Measurements from ENCODE around the gene RNF25.

Gene RNF25

GRCh38 chr2:218708086-218708485 is 36.3 kb upstream of the RNF25 start:
- no peak for TF ChIP-seq CTCF (IDR thresholded peaks at IDR 0.05; ENCODE audit: control insufficient read depth, insufficient read depth, low read depth, low read length, missing control alignments)
- DNase-seq (ENCODE audit: low read depth) = no peak

GRCh38 chr2:218703341-218703740 is 31.5 kb upstream of the RNF25 start:
- DNase-seq (ENCODE audit: low read depth) = no peak
- no peak overlapping the region for H3K4me3 ChIP-seq (ENCODE audit: control insufficient read depth, low read depth, low read length)
- no peak for TF ChIP-seq CTCF (IDR thresholded peaks at IDR 0.05; ENCODE audit: control insufficient read depth, insufficient read depth, low read depth, low read length, missing control alignments)

More at GRCh38 chr2:218708086-218708485, 36.3 kb upstream of the RNF25 start:
- H3K4me3 ChIP-seq (ENCODE audit: control insufficient read depth, low read depth, low read length) = no peak overlapping the region

- H3K4me3 ChIP-seq (ENCODE audit: control insufficient read depth, low read depth, low read length) = no peak overlapping the region
- no peak for DNase-seq (ENCODE audit: low read depth)
- no peak for TF ChIP-seq CTCF (IDR thresholded peaks at IDR 0.05; ENCODE audit: control insufficient read depth, insufficient read depth, low read depth, low read length, missing control alignments)
These were observed 30.0 kb upstream of the RNF25 start for GRCh38 chr2:218701806-218702205.

- no peak overlapping the region for H3K4me3 ChIP-seq (ENCODE audit: control insufficient read depth, low read depth, low read length)
- TF ChIP-seq CTCF (IDR thresholded peaks at IDR 0.05; ENCODE audit: control insufficient read depth, insufficient read depth, low read depth, low read length, missing control alignments) = no peak
- no peak for DNase-seq (ENCODE audit: low read depth)
These were observed 27.1 kb upstream of the RNF25 start for GRCh38 chr2:218698885-218699284.

GRCh38 chr2:218694405-218695145 is 22.8 kb upstream of the RNF25 start:
- no peak for TF ChIP-seq CTCF (IDR thresholded peaks at IDR 0.05; ENCODE audit: control insufficient read depth, insufficient read depth, low read depth, low read length, missing control alignments)
- H3K4me3 ChIP-seq (ENCODE audit: control insufficient read depth, low read depth, low read length) = no peak overlapping the region
- DNase-seq (ENCODE audit: low read depth) = no peak

GRCh38 chr2:218691234-218691633 is 19.4 kb upstream of the RNF25 start:
- no peak for TF ChIP-seq CTCF (IDR thresholded peaks at IDR 0.05; ENCODE audit: control insufficient read depth, insufficient read depth, low read depth, low read length, missing control alignments)
- DNase-seq (ENCODE audit: low read depth) = no peak
- no peak overlapping the region for H3K4me3 ChIP-seq (ENCODE audit: control insufficient read depth, low read depth, low read length)

All from AG09309 (cell line).